NCI-H526 treated with DMSO at 0.1 percent for 48 hours (cell line): ENCODE data around the gene SMIM14.
A peak's percentile ranks its signal among the peaks of the same experiment; 100 is the strongest.
"Not testable (repeated sequence)": the region's sequence is repeated elsewhere in the genome, so short reads cannot be mapped to it uniquely, and the experiment has no call there.

Experiments used
- DNase-seq: peaks from one replicate; lab custom pipeline; 2025; lab: John Stamatoyannopoulos, UW

SMIM14 gene

GRCh38 chr4:39638354-39639239 is at the start of gene SMIM14:
SMIM14 (minus strand) TSS chr4:39638865; CDS start chr4:39605145, 33,720 bp downstream.
- peak; percentile 92 for DNase-seq

- no peak for DNase-seq
Observed at GRCh38 chr4:39687014-39687413, 48.3 kb upstream of the SMIM14 start.

- no peak for DNase-seq
Observed at GRCh38 chr4:39685990-39686389, 47.3 kb upstream of the SMIM14 start.

- DNase-seq = no peak
Observed at GRCh38 chr4:39682138-39682537, 43.5 kb upstream of the SMIM14 start.

- DNase-seq = not testable (repeated sequence)
Observed at GRCh38 chr4:39681003-39681402, 42.3 kb upstream of the SMIM14 start.

GRCh38 chr4:39675681-39676080 is 37.0 kb upstream of the SMIM14 start:
- DNase-seq = not testable (repeated sequence)

- DNase-seq = not testable (repeated sequence)
Observed at GRCh38 chr4:39670296-39670695, 31.6 kb upstream of the SMIM14 start.

DNA sequence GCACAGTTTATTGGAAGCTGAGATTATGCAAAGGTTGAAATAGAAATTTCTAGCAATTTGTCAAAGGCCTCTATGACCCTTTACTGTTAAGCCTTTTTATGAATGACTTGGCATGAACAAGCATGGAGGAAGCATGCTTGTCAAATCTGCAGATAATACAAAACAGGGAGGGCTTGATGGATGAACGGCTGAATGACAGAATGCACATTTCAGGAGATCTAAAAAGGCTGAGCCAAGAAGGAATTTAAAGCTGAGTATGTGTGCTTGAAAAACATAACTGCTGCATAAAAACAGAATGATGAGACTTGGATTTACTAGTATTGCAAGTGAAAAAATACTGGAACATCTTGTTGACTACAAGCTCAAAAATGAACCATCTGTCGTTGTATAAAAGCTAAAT is 30.2 kb upstream of the SMIM14 start:
- DNase-seq = no peak

GRCh38 chr4:39667706-39668105 is 29.0 kb upstream of the SMIM14 start:
- DNase-seq = no peak

GRCh38 chr4:39664828-39665731 is 26.4 kb upstream of the SMIM14 start:
- no peak for DNase-seq

- no peak for DNase-seq
Observed at GRCh38 chr4:39662683-39663082, 24.0 kb upstream of the SMIM14 start.

DNA sequence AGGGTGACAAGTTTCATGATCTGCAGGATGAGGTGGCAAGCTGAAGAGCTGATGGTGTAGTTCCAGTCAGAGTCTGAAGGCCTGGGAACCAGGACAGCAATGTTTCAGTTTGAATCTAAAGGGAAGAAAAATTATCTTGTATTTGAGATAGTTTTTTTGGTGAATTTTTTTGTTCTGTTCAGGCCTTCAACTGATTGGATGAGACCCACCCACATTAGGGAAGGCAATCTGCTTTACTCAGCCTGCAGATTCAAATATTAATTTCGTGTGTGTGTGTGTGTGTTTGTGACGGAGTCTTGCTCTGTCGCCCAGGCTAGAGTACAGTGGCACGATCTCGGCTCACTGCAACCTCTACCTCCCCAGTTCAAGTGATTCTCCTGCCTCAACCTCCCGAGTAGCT is 22.1 kb upstream of the SMIM14 start:
- no peak for DNase-seq

- DNase-seq = no peak
Observed at GRCh38 chr4:39660045-39660444, 21.4 kb upstream of the SMIM14 start.

DNA sequence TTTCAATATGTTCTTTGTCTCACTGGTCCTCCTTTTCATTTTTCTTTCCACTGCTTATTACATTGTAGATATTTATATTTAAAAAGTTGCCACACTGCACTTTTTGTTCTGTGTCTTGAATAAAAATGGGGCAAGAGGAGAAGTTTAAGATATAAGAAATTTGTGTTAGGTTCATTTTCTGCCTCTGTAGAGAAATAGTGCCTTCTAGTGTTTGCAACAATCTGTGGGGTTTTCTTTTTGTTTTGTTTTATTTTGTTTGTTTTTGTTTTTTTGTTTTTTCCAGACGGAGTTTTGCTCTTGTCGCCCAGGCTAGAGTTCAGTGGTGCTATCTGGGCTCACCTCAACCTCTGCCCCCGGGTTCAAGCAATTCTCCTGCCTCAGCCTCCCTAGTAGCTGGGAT is 20.1 kb upstream of the SMIM14 start:
- DNase-seq = no peak

DNA sequence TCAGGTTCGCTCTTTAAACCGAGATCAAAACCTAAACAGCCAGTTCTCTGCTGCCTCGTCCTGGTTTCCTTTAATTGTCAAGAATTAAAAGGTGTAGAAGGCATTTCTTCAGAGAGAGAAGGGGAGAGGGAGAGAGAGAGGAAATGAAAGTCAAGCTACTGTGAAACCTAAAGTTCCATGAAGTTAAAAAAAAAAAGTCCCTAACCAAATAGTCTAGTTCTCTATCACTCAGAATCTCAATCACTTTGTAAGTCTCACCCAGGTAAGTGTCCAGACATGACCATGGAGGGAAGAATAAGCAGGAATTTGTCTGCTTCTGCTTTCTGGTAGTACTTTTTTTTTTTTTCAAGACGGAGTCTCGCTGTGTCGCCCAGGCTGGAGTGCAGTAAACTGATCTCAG is 18.8 kb upstream of the SMIM14 start:
- no peak for DNase-seq

DNA sequence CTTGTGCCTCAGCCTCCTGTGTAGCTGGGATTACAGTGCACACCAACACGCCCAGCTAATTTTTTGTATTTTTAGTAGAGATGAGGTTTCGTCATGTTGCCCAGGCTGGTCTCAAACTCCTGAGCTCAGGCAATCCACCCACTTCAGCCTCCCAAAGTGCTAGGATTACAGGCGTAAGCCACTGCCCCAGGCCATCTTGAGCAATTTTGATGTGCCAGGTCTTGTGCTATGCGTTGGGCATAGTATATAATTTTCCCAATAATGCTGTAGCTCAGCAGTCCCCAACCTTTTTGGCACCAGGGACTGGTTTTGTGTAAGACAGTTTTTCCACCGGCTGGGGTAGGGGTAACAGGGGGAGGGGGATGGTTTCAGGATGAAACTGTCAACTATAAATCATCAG is 18.0 kb upstream of the SMIM14 start:
- not testable (repeated sequence) for DNase-seq

DNA sequence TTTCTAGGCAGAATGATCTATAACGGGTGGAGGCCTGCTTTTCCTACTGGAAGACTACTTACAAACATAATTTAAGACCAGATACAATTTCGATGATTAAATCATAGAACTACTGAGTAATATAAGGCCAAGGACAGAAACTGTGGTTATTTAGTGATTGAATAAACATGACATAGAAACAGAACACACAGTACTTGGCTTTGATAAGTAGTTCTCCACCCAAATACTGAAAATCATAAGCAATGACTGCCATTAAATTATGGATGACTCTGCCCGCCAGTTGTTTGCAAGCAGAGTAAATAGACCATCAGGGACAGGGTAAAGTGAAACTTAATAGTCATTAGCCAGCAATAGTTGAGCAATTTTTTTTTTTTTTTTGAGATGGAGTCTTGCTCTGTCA is 17.2 kb upstream of the SMIM14 start:
- DNase-seq = no peak

DNA sequence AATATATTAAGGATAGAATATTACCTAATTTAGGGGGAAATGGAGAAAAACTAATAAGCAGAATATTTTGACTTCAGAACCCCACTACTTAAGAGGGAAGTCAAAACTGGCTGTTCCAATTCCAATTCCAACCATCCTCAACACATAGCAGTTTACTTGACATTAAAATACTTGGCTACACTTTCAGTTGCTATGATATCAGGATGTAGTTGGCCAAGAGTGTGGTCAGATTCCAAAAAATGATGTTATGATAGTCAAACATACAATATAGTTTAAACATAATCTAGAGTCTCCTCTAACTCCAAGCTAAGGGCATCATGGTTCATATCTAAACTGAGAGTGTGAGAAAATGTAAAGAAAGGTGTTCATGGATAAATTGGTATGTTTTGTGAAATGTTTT is 16.5 kb upstream of the SMIM14 start:
- DNase-seq = no peak

GRCh38 chr4:39651586-39651985 is 12.9 kb upstream of the SMIM14 start:
- DNase-seq = not testable (repeated sequence)

- DNase-seq = no peak
Observed at GRCh38 chr4:39649639-39650265, 11.1 kb upstream of the SMIM14 start.

- no peak for DNase-seq
Observed at GRCh38 chr4:39648827-39649558, 10.3 kb upstream of the SMIM14 start.

- DNase-seq = no peak
Observed at GRCh38 chr4:39648213-39648612, 9.5 kb upstream of the SMIM14 start.
